ENCODE results near the gene TMEM119. TPM values are rescaled to one million over a fixed set of nuclear protein-coding genes. Genes with fewer than 3 reads are reported as not detected.

Gene TMEM119
- total and polyA plus RNA-seq, 2 of the 13 experiments (the other 11 are each of a cell fraction or from before 2014, with no cell fraction given) = not detected

DNA sequence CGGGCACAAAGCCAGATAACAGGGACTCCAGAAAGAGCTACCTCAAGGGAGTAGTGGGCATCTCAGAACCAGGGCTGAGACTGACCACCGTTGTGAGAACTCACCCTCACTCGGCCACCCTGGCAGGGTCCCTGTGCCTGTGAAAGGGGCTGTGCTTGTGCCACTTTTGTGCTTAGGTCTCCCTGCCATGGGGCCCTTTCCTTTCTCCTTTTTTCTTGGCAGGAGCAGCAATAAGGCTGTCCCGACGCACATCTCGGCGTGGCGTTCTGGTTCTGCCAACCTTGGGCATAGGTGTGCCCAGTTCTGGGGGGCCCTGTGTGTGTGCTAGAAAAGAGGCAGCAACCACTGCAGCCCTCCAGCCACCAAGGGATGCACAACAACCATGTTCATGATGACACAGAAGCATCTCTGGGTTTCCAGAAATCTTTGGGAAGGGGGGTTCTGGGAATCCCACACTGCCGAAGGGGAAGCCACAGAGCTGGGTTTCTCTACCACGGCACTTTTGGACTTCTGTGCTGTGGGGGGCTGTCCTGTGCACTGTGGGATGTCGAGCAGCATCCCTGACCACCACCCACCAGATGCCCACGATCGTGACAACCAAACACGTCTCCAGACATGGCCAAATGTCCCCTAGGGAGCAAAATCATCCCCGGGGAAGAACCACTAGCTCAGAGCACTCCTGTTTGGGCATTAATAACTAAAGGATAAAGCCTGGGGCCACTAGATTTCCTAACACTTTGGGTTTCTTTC is 13.1 kb upstream of the TMEM119 start (continued):
- TF ChIP-seq TMF1 (CRISPR knock-in tag; IDR thresholded peaks at IDR 0.05; ENCODE audit: low read depth) = no peak

DNA sequence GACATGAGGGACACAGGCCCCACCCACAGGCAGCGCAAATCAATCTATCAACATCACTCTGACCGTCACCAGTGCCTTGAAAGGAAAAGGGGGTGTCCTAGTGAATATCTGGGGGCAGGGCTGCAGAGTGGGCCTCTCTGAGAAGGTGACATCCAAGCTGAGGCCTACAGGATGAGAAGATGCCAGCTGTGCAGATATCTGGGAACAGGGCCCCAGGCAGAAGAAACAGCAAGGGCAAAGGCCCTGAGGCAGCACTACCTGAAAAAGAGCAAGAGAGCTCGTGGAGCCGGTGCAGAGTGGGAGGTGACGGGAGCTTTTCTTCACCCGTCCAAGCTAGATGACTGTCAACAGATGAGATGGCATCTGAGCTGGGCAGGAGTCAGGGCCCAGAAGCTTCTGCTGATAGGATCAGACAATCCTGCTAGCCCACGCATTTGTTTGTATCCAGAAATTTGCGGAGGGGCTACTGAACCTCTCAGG is 12.5 kb upstream of the TMEM119 start:
- no TSS peak for BruUV-seq (replicated peaks)
- Histone ChIP-seq H4K20me1 (ENCODE audit: insufficient read depth, low read length) (no peaks in the 10 kb centered on the region), H3K27ac (ENCODE audit: extremely low read length, insufficient read depth, low read length) (no peak overlapping the region), H3K4me2 (ENCODE audit: low read depth, low read length) (no peak overlapping the region), H3K4me3 (replicated peaks in 1 of 3; ENCODE audit: insufficient read depth in 1 of 3, low read depth in 2 of 3, low read length in 3 of 3) (no peak overlapping the region), H3K4me1 (ENCODE audit: insufficient read depth, low read length) (peaks cover 20% of the 10 kb centered on the region), H3K27me3 (ENCODE audit: control insufficient read depth in 1 of 2, insufficient read depth in 2 of 2, low read length in 2 of 2) (peaks cover 0 to 22% of the 10 kb centered on the region in 2 experiments; a peak in 4 of 5 replicates), H3K36me3 (replicated peaks in 1 of 2; ENCODE audit: control insufficient read depth in 1 of 2, insufficient read depth in 2 of 2, low read length in 2 of 2) (no peaks in the 10 kb centered on the region), H3K9ac (ENCODE audit: insufficient read depth, low read depth, low read length) (no peak overlapping the region), H2AFZ (ENCODE audit: low read length) (no peak overlapping the region), H3K9me3 (ENCODE audit: low read length) (no peaks in the 10 kb centered on the region), H3K79me2 (ENCODE audit: insufficient read depth, low read length) (no peaks in the 10 kb centered on the region)
- intact Hi-C loops (cut with micrococcal nuclease; ENCODE audit: unreplicated experiment) = no loop called here
- ATAC-seq (no peak), FAIRE-seq (no peak), DNase-seq (ENCODE audit: low spot score) (no peak)
- ChIA-PET CTCF (ENCODE audit: low intra/inter-chr PET ratio, low total read pairs) (no interaction called here), POLR2A (no interaction called here)
- WGBS (ENCODE audit: low lambda C conversion rate) = 28% methylated on average over 8 of the region's 8 CpGs
- in situ Hi-C loops (cut with HindIII; ENCODE audit: extremely low pct_ligation_motif_present, low pct_unique_long_range_greater_than_20kb) = no loop called here
- TF ChIP-seq ZFP41 (CRISPR knock-in tag; IDR thresholded peaks at IDR 0.05; ENCODE audit: borderline replicate concordance) (no peak), ARHGAP35 (CRISPR knock-in tag; IDR thresholded peaks at IDR 0.05; ENCODE audit: borderline replicate concordance) (no peak), PHF5A (CRISPR knock-in tag; IDR thresholded peaks at IDR 0.05; ENCODE audit: low read depth, unreplicated experiment) (no peak), ZSCAN12 (CRISPR knock-in tag; IDR thresholded peaks at IDR 0.05) (no peak), TRAFD1 (CRISPR knock-in tag; IDR thresholded peaks at IDR 0.05; ENCODE audit: borderline replicate concordance) (no peak), NFE2L1 (CRISPR knock-in tag; IDR thresholded peaks at IDR 0.05; ENCODE audit: borderline replicate concordance) (no peak), ZNF430 (CRISPR knock-in tag; IDR thresholded peaks at IDR 0.05) (no peak), ZBTB34 (CRISPR knock-in tag; IDR thresholded peaks at IDR 0.05) (no peak)
- TF ChIP-seq, protein P1, sequence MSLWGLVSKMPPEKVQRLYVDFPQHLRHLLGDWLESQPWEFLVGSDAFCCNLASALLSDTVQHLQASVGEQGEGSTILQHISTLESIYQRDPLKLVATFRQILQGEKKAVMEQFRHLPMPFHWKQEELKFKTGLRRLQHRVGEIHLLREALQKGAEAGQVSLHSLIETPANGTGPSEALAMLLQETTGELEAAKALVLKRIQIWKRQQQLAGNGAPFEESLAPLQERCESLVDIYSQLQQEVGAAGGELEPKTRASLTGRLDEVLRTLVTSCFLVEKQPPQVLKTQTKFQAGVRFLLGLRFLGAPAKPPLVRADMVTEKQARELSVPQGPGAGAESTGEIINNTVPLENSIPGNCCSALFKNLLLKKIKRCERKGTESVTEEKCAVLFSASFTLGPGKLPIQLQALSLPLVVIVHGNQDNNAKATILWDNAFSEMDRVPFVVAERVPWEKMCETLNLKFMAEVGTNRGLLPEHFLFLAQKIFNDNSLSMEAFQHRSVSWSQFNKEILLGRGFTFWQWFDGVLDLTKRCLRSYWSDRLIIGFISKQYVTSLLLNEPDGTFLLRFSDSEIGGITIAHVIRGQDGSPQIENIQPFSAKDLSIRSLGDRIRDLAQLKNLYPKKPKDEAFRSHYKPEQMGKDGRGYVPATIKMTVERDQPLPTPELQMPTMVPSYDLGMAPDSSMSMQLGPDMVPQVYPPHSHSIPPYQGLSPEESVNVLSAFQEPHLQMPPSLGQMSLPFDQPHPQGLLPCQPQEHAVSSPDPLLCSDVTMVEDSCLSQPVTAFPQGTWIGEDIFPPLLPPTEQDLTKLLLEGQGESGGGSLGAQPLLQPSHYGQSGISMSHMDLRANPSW (CRISPR knock-in tag; IDR thresholded peaks at IDR 0.05; ENCODE audit: borderline replicate concordance) = no peak
- TF ChIP-seq, protein P2, sequence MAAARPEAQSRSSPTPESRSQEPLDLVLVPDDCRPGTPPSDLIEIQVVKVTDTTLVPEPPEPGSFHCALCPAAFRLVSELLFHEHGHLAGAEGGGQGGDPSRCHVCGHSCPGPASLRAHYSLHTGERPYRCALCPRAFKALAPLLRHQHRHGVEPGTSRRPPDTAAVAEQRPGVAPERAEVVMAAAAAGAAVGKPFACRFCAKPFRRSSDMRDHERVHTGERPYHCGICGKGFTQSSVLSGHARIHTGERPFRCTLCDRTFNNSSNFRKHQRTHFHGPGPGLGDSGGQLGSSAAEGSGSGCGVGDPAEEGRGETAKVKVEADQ (CRISPR knock-in tag; IDR thresholded peaks at IDR 0.05; ENCODE audit: borderline replicate concordance) = no peak
- TF ChIP-seq, protein P3, sequence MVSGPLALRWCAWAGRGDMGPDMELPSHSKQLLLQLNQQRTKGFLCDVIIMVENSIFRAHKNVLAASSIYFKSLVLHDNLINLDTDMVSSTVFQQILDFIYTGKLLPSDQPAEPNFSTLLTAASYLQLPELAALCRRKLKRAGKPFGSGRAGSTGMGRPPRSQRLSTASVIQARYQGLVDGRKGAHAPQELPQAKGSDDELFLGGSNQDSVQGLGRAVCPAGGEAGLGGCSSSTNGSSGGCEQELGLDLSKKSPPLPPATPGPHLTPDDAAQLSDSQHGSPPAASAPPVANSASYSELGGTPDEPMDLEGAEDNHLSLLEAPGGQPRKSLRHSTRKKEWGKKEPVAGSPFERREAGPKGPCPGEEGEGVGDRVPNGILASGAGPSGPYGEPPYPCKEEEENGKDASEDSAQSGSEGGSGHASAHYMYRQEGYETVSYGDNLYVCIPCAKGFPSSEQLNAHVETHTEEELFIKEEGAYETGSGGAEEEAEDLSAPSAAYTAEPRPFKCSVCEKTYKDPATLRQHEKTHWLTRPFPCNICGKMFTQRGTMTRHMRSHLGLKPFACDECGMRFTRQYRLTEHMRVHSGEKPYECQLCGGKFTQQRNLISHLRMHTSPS (CRISPR knock-in tag; IDR thresholded peaks at IDR 0.05; ENCODE audit: low read depth) = no peak
